GM21786 (cell line): Measurements from ENCODE around the gene CAMTA1.
"Not testable (repeated sequence)": the region's sequence is repeated elsewhere in the genome, so short reads cannot be mapped to it uniquely, and the experiment has no call there.

Experiments used
- ATAC-seq: cut with Tn5 transposase; IDR thresholded peaks from one replicate; pipeline ENCODE4 v1.9.1; 2021; ENCODE audit not compliant: unreplicated experiment

Gene CAMTA1

DNA sequence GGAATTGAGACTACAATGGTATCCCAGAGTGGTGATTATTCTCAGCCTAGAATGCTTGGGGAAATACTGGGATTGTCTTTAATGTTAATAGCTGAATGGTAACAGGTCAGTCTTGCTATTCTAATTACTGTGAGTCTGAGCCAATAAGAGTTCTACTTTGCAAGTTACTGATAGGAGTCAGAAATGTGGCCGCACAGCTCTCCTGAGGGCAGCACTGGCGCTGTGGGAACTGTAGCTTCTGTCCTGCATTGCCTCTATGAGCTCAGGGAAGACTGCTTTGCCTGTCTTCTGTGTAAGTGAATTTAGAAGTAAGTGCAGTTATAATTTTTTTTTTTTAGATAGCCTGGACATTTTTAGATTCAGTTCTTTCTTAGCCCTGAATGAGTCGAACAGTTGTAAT, 975.8 kb downstream of the CAMTA1 start:
- no peak for ATAC-seq

DNA sequence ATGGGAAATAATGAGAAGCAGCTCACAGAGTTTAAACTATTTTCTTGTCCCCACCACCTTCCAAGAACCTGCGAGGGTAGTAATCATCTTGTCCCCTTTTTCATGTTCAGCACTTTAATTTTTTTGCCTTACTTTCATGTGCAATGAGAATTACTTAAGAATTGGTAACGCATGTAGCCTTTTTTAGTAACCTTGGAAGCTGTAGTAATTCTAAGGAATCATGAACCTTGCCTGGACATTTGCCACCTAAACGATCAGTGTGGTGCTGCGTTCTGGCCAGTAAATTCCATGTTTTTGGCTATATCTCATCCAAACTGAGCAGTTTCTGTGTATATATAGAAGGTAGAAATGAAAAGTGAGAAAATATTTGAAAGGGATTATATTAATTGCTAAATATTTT, 981.9 kb downstream of the CAMTA1 start:
- no peak for ATAC-seq

DNA sequence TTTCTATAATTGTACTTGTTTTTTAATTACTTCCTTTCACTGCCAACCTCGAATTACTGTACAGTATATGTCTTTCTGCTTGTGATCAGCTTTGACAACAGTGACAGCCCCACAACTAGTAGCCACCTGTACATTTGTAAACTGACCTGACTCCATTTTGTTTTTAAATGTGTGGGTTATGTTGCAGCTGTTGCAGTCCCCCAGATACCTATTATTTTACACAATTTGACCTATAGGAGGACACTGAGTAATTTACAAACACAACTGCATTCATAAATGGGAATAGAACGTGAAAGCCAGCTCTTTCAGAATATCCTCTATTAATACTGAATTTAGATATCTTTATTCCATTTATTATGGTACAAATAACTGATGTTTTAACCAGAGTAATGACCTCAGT, 983.3 kb downstream of the CAMTA1 start:
- ATAC-seq: no peak

DNA sequence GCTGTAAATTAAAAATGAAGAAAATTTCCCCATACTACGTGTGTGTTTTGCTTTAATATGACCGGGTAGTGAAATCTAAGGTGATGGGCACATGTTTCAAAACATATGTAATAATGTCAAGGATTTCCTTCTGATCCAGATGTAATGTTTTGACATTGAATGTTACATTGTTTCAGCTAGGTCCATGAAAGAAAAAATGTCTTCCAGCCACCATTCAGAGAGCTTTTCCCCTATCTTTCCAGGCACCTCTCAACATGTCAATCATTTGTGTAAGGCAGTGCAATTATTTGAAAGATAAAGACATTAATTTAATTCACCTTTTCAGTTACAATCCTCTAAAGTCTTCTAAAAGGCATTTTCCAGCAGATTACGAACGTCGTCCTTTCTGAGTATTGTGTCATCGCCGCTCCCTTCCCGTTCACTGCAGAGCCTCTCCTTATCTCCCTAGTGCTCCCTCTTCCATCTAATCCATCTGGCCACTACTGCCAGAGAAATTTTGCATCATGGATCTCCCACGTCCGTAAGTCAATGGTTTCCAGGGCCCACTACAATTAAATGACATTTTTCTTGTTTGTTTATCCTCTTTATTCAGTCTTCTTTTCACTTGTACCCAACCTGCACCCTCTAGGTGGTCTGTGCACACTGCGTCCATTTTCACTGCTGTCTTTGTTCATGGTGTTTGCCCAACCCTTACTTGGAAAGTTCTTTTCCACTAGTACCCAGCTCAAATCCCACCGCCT, 984.6 kb downstream of the CAMTA1 start:
- ATAC-seq: no peak

DNA sequence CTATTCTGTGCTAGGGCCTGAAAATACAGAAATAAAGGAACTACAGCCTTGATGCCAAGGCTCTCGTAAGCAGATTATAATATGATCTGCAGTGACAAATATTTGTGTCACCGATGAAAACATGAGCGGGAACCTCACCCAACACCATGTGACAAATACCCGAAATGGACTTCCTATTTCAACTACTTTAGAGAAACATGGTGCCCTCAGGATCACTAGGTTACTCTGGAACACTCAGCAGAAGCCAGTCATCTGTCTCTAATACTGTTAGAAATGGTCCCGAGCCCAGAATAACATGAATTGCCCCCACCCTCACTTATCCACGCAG, 985.4 kb downstream of the CAMTA1 start:
- ATAC-seq: no peak

DNA sequence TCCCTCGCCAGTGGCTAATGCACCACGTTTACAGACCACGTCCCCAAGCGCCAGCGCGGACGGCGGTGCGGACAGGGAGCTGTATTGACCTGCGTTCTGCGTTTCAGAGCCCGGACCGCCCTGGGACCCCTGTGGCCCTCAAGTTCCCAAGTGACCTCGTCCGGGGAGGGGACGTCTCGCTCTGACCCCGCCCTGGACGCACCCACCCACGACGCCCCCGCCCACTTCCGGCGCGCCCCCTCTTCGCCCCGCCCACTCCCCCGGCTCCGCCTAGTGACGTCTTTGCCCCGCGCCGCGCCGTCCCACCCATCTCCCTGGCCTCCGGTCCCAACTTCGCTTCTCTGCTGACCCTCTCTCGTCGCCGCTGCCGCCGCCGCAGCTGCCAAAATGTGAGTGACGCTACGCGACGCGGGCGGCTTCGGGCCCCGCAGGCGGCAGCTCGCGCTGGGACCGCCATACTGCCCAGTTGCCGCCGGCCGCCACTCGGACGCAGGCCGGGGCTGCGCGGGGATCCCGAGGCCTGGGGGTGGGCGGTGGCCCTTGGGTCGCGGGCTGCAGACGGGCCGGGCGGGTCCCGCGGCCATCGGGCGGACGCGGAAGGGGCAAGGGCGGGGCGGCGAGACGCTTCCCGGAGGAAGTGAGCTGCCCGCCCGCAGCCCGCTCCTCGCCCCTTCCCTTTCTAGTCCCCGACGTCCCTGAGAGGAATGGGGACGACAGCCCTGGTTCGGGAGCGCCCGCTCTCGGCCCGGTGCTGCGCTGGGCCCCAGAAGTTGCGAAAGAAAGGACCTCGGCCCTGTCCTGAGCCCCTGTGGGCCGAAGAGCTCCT, 986.0 kb downstream of the CAMTA1 start, which contains the start of gene VAMP3:
Gene VAMP3, plus strand, starts transcription at position 300 of the 826 bp plus-strand sequence. Its CDS starts 88 bp downstream, at position 388.
- peak; percentile 78 for ATAC-seq

DNA sequence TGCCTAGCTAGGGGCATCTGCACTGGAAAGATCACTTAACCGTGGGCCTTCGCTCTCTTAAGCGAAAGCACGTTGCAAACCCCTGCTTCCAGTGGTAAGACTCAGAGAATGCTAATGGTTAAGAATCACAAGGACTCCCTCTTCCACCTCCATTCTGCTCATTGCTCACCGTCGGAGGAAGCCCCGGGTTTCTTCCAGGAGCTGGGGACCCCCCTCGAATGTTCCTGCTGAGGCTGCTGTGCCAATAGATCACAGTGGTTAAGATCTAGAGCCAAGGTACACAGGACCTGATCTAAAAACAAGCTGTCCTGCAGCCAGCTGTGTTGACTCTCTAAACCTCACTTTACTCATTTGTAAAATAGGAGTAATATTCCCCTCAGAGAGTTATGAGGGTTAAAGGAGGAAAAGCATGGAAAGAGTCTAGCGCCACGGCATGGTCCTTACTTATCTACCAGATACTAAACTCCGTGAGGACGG, 986.6 kb downstream of the CAMTA1 start:
- ATAC-seq: peak; percentile 10

DNA sequence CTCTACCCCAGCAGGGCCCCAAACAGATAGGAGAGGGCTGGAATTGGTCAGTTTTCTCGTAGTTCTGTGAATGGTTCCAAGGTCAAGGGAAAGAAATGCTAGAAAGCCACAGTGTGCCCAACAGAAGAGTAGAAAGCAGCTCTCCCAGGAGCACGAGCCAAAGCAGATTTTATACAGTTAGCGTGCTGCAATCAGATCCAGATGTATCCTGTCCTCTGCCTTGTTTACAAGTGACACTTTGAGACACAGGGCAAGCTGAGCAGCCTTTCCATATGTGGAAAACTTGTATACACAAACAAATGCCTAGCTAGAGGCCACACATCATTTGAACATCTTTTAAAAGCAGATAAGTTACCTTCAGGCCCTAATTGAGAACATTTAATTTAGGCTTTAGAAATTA, 992.3 kb downstream of the CAMTA1 start:
- no peak for ATAC-seq

DNA sequence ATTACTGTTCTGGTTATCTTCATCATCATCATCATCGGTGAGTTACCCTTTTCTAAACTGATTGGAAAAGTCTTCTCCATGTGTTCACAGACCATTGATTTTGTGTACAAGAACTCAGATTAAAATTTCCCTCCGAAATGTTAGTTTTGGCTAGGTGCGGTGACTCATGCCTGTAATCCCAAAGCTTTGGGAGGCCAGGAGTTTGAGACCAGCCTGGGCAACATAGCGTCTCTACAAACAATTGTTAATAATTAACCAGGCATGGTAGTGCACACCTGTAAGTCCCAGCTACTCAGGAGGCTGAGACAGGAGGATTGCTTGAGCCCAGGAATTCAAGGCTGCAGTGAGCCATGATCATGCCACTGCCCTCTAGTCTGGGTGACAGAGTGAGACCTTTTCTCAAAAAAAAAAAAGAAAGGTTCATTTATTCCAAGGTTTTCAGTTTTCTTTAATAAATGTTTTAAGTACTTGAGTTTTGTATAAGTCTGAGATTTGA, 992.9 kb downstream of the CAMTA1 start:
- no peak for ATAC-seq

DNA sequence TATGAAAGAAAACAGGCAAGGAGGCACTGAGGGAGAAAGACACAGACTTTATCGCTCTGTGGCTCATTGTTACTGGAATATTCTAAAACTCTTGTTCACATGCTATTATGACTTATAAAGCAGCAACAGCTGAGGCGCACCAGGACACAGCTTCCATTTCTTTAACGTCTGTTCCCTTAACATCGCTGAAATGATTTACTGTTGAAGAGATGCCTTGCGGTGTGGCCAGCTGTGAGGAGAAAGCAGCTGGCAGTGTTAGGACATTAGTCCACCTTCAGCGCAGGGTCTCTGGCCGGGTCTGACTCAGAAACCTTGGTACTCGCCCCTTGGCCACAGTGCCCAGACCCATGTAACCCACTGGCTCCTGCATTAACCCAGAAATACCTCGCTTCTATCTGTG, 995.7 kb downstream of the CAMTA1 start:
- ATAC-seq: no peak

DNA sequence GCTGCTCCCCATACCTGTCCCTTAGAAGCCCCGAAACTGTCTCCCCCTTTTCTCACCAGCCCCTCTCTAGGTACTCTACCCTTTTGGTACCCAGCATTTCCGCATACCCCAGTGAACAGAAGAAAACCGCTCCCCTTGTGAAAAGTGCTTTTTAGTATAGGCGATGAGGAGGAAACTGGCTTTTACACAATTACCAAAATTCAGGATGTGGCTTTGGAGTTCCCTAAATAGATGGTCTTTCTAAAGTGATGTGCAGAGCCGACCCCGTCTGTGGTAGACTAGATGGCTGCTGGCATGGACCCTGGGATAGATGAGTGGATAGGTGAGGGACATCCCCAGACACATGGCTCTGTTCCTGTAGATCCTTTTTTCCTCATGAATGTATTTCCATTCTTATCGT, 996.2 kb downstream of the CAMTA1 start:
- no peak for ATAC-seq

DNA sequence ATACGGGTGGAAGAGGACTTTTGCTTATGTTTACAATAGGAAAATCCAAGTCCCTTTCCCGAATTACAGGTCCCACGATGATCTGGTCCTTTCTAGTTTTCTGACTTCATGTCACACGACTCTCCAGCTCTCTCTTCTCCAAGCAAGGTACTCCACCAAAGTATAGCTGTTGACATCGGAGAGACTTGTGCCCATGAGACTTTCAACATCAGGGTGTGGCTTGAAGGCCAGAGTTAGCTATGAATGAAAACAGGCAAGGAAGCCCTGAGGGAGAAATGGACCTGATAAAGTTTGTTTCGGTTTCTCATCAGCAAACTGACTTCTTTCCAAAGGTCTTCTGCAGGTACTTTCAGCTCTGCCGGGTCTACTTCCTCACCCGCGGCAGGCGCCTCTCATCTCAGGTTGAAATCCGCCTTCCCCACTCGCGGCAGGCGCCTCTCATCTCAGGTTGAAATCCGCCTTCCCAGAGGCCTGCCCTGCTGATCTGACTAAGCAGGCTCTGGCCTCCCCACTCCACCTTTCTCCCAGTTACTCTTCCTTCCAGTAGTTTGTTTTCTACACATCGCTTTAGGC, 996.8 kb downstream of the CAMTA1 start:
- ATAC-seq: no peak

DNA sequence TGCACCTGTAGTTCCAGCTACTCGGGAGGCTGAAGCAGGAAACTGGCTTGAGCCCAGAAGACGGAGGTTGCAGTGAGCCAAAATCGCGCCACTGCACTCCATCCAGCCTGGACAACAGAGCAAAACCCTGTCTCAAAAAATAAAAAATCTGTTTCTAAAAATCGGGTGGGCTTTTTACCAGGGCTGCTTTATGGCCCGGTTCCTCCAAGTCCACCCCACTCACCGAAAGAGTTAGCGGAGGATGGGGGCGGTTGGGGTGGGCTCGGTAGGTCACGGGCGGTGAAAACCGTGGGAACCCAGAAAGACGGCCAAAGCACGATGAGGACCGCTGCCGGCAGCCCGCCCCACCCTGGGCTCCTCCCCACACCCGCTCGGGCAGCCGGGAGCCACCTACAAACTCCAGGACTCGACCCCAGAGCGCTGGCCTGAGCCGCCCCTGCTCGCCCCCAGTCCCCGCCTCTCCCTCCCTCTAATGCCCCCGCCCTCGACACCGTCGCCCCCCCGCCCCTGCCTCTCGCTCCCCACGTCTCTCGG, 998.0 kb downstream of the CAMTA1 start:
- ATAC-seq: no peak

DNA sequence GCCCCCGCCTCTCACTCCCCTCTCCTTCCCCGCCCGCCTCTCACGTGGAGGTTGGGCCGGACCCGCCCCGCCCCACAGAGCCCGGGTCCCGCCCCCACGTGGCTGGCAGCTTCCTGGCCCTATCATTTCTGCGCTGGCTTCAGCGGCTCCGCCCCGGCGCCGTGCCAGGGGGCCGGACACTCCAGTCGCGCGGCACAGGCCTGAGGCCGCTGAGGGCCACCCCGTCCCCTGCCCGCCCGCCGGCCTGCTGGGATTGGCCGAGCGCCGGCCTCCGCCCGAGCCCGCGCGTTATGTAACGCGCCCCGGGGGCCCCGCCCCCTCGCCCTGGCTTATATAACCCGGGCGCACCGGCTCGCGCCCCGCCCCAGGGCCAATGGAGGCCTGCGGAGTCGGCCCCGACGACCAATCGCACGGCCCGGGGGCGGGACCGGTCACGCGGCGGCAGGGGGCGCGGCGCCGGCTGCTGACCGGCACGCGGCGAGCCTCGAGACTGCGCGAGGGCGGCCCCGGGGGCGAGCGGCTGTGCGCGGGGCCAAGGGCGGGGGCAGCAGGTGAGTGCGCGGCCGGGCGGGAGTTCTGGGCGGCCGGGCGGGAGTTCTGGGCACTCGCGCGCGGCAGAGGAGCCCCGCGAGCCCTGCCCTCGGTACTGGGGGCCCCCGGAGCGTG, 998.7 kb downstream of the CAMTA1 start, which contains the start of gene PER3:
Gene PER3, plus strand, starts transcription at position 466 of the 666 bp plus-strand sequence. CDS start 587 bp downstream, outside the sequence.
- peak; percentile 86 for ATAC-seq

DNA sequence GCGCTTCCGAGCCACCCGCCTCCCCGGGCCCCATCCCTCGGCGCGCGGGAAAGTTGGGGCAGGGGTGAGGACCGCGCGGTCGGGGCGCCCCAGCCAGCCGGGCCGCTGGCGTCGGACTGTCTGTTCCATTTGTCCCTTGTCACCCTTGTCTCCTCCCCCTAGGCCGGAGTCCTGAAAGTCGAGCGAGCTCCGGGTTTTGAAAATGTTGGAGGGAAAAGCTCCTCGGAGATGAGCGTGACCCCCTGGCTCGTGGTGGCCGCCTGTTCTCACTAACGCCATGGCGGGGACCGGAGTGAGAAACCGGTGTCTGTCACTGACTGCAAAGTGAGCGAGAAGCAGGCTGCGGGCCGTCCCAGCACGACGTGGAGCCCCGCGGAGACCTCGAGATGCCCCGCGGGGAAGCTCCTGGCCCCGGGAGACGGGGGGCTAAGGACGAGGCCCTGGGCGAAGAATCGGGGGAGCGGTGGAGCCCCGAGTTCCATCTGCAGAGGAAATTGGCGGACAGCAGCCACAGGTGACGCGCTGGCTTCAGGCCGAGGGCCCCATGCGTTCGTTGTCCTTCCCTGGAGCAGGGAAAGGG, 999.3 kb downstream of the CAMTA1 start:
- no peak for ATAC-seq

DNA sequence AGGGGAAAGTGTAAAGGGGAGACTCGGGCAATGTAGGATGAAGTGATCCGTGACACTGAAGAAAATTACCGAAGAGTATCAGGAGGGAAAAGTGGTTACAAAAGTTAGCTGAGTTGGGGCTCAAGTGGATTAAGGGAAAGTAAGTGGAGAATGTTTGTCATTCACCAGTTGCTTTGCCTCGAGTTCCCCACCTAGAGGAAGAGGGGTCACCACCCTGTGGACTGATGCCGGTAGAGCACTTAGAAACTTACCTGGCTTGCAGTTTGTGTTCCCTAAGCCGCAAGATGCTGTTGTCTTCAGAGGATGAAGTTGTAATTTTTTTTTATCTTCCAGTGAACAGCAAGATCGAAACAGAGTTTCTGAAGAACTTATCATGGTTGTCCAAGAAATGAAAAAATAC, 999.9 kb downstream of the CAMTA1 start:
- no peak for ATAC-seq

DNA sequence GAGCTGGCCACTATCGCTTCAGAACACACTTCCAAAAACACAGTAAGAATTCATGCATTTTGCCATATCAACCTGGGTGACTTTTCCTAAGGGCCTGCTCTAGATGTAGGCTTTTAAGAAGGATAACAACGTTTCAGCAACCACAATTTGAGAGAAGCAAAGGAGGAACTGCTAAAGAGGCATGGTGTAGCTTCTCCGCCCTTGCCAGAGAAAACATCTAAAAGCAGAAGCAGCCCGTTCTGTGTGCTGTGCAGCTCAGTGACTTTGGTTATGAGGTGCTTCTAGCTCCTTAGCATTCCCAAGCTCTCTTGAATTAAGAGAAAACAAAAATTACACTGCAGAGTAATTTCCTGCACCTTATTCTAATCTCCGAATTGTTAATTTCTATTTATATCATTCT, 1001.5 kb downstream of the CAMTA1 start:
- no peak for ATAC-seq

DNA sequence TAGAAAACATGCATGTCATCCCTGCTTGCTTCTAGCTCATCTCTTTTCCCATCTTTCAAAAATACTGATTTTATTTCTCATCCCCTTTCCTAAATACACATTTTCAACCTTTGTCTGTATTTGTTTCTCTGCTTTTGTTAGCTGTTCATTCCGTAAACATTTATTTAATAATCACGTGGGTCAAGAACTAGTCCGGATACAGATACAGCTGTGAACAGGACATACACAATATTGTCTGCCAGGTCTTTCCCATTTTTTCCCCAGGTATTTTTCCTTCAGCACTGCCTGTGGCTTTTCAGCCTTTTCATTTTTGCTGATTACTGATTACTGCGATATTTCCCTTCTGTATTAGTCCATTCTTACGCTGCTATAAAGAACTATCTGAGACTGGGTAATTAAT, 1004.6 kb downstream of the CAMTA1 start:
- no peak for ATAC-seq

DNA sequence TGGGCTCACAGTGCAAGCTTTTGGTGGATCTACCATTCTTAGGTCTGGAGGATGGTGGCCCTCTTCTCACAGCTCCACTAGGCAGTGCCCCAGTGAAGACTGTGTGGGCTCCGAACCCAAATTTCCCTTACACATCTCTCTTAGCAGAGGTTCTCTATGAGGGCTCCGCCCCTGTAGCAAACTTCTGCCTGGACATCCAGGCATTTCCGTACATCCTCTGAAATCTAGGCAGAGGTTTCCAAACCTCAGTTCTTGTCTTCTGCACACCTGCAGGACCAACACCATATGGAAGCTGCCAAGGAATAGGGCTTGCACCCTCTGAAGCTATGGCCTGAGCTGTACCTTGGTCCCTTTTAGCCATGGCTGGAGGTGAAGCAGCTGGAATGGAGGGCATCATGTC, 1005.8 kb downstream of the CAMTA1 start:
- not testable (repeated sequence) for ATAC-seq

DNA sequence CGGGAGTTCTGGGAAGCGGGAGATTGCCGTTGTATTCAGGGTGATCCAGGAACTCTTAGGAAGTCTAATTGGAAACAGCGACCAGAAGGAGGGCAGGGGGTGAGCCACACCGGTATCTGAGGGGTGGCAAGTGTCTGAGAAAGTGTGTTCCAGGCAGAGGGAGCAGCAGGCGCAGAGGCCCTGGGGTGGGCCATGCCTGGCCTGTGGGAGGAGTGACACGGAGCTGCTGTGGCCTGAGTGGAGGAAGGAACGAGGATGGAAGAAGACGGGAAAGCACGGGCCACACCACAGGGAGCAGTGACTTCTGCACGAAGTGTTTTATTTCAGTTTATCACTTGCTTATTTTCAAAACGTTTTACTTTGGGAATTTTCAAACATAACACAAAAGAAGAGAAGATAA, 1010.2 kb downstream of the CAMTA1 start:
- ATAC-seq: no peak
